ENCODE measurements around the gene MYH9.

The MYH9 gene

DNA sequence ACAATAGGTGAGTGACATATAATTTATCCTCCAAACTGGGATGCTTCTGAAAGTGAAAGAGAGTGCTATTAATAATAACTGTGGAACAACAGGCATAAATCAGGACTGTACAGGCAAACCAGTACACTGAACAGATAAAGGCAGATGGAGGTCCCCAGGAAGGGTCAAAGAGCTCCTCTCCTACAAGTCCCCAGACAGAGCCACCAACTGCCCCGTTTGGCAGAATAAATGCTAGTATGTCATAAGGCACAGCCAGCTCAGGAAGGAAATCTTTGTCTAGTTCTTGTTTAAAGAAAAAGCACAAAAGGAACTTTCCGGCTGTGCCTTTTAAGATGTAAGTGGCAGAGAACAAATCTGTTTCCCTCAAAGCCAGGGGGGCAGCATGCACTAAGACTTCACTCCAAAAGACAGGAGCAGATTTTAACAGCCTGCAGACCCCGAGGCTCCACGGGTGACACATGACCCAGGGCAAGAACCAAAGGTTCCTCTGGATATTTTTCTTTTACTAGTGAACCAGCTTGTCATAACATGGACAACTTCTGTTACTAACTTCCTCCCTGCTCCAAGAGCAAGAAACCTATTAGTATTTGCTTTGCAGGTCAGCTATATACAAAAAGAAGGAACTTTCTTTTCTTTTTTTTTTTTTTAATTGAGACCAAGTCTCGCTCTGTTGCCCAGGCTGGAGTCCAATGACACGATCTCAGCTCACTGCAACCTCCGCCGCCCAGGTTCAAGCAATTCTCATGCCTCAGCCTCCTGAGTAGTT is 50.2 kb downstream of the MYH9 start:
- Histone ChIP-seq H3K9me3 (ENCODE audit: control insufficient read depth in 1 of 2, low read length in 2 of 2) (no peaks in the 10 kb centered on the region), H3K9ac (ENCODE audit: low read depth in 1 of 2, low read length in 2 of 2) (no peak overlapping the region), H3K27ac (ENCODE audit: low read depth, low read length) (peak overlapping the region; percentile 33), H3K27me3 (ENCODE audit: control insufficient read depth in 1 of 2, insufficient read depth in 2 of 2, low read length in 2 of 2) (no peaks in the 10 kb centered on the region), H3K4me1 (ENCODE audit: control insufficient read depth in 1 of 2, insufficient read depth in 2 of 2, low read length in 2 of 2) (peaks cover 50 to 63% of the 10 kb centered on the region in 2 donors), H3K4me3 (ENCODE audit: low read depth in 1 of 2, low read length in 2 of 2) (no peak overlapping the region), H3K36me3 (ENCODE audit: control insufficient read depth in 1 of 2, insufficient read depth in 2 of 2, low read length in 2 of 2) (peaks cover 57 to 89% of the 10 kb centered on the region in 2 donors)

DNA sequence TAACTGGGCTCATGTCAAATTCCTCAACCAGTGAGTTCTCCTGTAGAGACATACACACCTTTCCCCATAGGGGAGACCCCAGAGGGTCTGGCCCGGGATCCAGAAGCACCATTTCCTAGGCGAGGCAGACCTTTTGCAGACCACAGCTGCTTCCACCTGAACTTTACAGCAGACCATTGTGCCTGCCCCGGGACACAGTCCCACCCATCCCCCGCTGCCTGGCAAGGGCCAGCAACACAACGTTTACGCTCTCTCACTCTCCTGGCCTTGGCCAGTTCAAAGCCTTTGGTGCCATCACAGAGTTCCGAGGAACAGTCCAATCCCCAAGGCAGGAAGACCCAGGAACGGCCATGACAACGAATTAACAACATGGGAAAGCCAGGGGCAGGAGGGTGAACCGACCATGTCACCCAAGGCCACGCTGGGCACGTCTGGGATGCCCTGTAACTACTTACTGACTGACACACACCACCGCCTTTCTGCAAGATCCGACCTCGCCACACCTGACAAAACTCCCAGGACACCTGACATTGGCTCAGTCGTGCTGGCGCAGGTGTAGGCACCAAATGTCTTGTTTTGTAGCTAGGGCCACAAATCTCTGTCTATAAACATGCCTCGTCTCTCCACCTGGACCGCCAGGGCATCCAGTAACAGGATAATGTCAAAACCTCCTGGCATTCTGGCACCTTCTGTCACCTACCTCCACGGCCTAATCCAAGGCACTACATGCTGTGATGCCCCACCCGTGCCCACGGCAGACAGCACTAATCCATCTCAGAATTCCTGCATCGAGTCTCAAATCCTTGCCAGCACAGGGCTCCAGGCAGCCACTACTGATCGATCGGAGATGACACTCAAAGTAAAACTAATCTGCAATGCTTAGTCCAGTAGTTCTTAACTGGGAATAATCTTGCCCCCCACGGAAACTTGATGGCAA is 51.3 kb downstream of the MYH9 start:
- peak overlapping the region in 1 of 2 donors; percentile 24 for H3K9ac ChIP-seq (ENCODE audit: low read depth in 1 of 2, low read length in 2 of 2)
- no peak overlapping the region for H3K4me3 ChIP-seq (ENCODE audit: low read depth in 1 of 2, low read length in 2 of 2)
- H3K9me3 ChIP-seq (ENCODE audit: control insufficient read depth in 1 of 2, low read length in 2 of 2), result no peaks in the 10 kb centered on the region
- peak overlapping the region; percentile 33 for H3K27ac ChIP-seq (ENCODE audit: low read depth, low read length)
- H3K36me3 ChIP-seq (ENCODE audit: control insufficient read depth in 1 of 2, insufficient read depth in 2 of 2, low read length in 2 of 2), result peaks cover 49 to 89% of the 10 kb centered on the region in 2 donors
- H3K4me1 ChIP-seq (ENCODE audit: control insufficient read depth in 1 of 2, insufficient read depth in 2 of 2, low read length in 2 of 2), result peaks cover 61 to 73% of the 10 kb centered on the region in 2 donors
- no peaks in the 10 kb centered on the region for H3K27me3 ChIP-seq (ENCODE audit: control insufficient read depth in 1 of 2, insufficient read depth in 2 of 2, low read length in 2 of 2)

DNA sequence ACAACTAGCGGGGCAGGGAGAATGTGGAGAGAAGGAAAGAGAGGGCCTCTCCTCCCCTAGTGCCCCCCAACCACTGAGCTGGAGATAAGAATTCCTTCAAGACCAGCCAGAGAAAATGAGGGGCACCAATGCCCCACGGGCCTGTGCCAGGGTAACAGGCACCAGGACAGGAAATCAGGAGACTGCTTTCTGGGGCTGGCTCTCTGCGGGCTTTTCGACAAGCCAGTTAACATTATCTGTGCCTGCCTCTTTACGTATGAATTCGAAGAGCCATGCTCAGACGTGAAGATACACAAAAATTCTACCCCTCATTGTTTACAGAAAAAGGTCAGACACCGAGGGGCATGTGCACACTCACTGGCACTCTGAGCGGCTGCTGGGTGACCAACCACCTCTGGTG is 52.1 kb downstream of the MYH9 start:
- H3K9ac ChIP-seq (ENCODE audit: low read depth in 1 of 2, low read length in 2 of 2), result peak overlapping the region; percentile 24 to 54
- no peaks in the 10 kb centered on the region for H3K9me3 ChIP-seq (ENCODE audit: control insufficient read depth in 1 of 2, low read length in 2 of 2)
- no peak overlapping the region for H3K4me3 ChIP-seq (ENCODE audit: low read depth in 1 of 2, low read length in 2 of 2)
- H3K27me3 ChIP-seq (ENCODE audit: control insufficient read depth in 1 of 2, insufficient read depth in 2 of 2, low read length in 2 of 2), result no peaks in the 10 kb centered on the region
- peak overlapping the region; percentile 55 for H3K27ac ChIP-seq (ENCODE audit: low read depth, low read length)
- H3K36me3 ChIP-seq (ENCODE audit: control insufficient read depth in 1 of 2, insufficient read depth in 2 of 2, low read length in 2 of 2), result peaks cover 44 to 88% of the 10 kb centered on the region in 2 donors
- H3K4me1 ChIP-seq (ENCODE audit: control insufficient read depth in 1 of 2, insufficient read depth in 2 of 2, low read length in 2 of 2), result peaks cover 70 to 81% of the 10 kb centered on the region in 2 donors

DNA sequence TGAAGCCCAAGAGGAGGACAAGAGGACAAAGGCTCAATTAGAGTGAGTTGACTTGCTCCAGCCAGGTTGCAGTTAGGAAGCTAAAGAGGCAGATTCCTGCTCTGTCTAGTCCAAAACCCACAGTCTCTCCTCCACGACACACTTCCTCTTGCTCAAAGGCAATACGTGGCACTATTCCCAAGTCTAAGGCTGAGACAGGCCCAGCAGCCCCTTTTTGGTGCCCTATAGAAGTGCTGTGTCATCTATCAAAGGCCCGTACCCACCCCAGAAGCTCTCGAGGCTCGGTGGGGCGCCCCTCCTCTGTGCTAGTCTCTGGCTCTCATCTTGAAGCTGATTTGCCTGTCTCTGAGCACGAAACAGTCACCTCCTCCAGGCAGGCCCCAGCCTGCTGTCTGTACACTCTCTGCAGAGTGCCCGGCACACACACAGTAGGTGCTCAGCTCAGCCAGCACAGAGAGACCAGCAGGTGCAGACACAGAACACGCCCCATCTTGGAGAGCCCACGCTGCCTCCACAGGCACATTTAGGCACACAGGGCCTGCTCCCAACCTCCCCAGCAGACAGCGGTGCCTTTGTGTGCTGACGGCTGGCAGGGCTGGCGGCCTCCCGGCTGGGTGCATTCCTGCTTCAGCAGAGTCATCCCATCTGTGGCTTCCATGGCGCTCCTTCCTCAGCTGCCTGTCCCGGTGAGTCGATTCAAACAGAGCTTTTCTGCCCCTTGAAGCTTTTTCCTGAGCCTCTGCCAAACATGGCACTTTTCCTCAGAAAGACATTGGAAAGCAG is 52.8 kb downstream of the MYH9 start:
- Histone ChIP-seq H3K4me1 (ENCODE audit: control insufficient read depth in 1 of 2, insufficient read depth in 2 of 2, low read length in 2 of 2) (peaks cover 76 to 87% of the 10 kb centered on the region in 2 donors), H3K9ac (ENCODE audit: low read depth in 1 of 2, low read length in 2 of 2) (peak overlapping the region; percentile 24 to 54), H3K9me3 (ENCODE audit: control insufficient read depth in 1 of 2, low read length in 2 of 2) (no peaks in the 10 kb centered on the region), H3K27ac (ENCODE audit: low read depth, low read length) (peak overlapping the region; percentile 55), H3K4me3 (ENCODE audit: low read depth in 1 of 2, low read length in 2 of 2) (peak overlapping the region in 1 of 2 donors; percentile 23), H3K27me3 (ENCODE audit: control insufficient read depth in 1 of 2, insufficient read depth in 2 of 2, low read length in 2 of 2) (no peaks in the 10 kb centered on the region), H3K36me3 (ENCODE audit: control insufficient read depth in 1 of 2, insufficient read depth in 2 of 2, low read length in 2 of 2) (peaks cover 48 to 91% of the 10 kb centered on the region in 2 donors)

DNA sequence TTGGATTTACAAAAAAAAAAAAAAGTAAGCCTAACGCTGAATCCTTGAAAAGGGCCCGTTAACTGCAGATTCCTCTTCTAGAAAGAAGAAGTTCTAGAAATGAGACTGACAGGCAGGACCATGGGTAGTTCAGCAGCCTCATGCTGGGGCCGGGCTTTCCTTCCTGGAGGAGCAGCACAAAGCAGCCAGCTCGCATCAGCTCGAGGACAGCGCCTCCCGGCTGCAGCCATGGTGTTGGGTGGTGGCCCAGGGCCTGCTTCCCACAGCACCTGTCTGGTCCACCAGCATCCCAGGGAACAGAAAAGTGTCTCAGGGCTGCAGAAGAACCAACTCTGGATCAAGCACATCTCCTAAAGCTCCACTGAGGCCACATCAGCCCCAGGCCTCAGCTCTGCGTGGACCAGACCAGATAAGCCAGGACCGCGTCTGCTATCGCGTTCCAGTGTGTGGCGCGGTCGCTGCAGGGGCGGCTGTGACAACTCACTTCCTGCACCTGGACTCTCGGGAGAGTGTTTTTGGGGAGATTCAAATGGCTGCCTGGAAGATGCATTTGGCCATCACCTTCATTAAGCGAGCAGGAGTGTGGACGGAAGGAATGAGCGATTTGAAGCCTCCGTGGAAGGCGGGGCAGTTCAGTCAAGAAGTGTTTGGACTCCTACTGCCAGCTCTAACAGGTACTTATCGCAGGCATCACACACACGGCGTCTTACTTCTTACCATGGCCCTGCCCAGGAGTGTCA is 53.5 kb downstream of the MYH9 start:
- Histone ChIP-seq H3K4me1 (ENCODE audit: control insufficient read depth in 1 of 2, insufficient read depth in 2 of 2, low read length in 2 of 2) (peaks cover 80 to 88% of the 10 kb centered on the region in 2 donors), H3K36me3 (ENCODE audit: control insufficient read depth in 1 of 2, insufficient read depth in 2 of 2, low read length in 2 of 2) (peaks cover 45 to 91% of the 10 kb centered on the region in 2 donors), H3K9me3 (ENCODE audit: control insufficient read depth in 1 of 2, low read length in 2 of 2) (no peaks in the 10 kb centered on the region), H3K4me3 (ENCODE audit: low read depth in 1 of 2, low read length in 2 of 2) (no peak overlapping the region), H3K9ac (ENCODE audit: low read depth in 1 of 2, low read length in 2 of 2) (peak overlapping the region; percentile 17 to 54), H3K27ac (ENCODE audit: low read depth, low read length) (peak overlapping the region; percentile 68), H3K27me3 (ENCODE audit: control insufficient read depth in 1 of 2, insufficient read depth in 2 of 2, low read length in 2 of 2) (no peaks in the 10 kb centered on the region)

DNA sequence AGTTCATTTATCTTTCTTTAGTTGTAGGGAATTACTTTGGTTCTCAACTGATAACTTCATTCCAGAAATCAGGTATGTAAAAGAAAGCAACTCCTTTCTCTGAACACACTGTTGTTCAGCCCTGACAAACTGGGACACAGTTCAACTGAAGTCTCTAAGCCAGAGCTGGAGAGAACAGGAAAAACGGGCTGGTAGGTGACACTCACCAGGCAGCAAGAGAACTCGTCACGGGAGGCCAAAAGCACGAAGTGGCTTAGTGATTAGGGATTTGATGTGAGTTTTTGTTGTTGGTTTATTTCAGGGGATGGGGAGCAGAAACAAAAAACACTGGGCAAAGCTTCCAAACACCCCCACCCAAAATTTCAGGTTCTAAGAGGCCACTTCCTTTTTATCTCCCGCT is 54.1 kb downstream of the MYH9 start:
- H3K27ac ChIP-seq (ENCODE audit: low read depth, low read length), result peak overlapping the region; percentile 90
- H3K36me3 ChIP-seq (ENCODE audit: control insufficient read depth in 1 of 2, insufficient read depth in 2 of 2, low read length in 2 of 2), result peaks cover 41 to 89% of the 10 kb centered on the region in 2 donors
- peaks cover 86 to 89% of the 10 kb centered on the region in 2 donors for H3K4me1 ChIP-seq (ENCODE audit: control insufficient read depth in 1 of 2, insufficient read depth in 2 of 2, low read length in 2 of 2)
- H3K9me3 ChIP-seq (ENCODE audit: control insufficient read depth in 1 of 2, low read length in 2 of 2), result no peaks in the 10 kb centered on the region
- H3K9ac ChIP-seq (ENCODE audit: low read depth in 1 of 2, low read length in 2 of 2), result peak overlapping the region in 1 of 2 donors; percentile 49
- H3K4me3 ChIP-seq (ENCODE audit: low read depth in 1 of 2, low read length in 2 of 2), result no peak overlapping the region
- H3K27me3 ChIP-seq (ENCODE audit: control insufficient read depth in 1 of 2, insufficient read depth in 2 of 2, low read length in 2 of 2), result no peaks in the 10 kb centered on the region

DNA sequence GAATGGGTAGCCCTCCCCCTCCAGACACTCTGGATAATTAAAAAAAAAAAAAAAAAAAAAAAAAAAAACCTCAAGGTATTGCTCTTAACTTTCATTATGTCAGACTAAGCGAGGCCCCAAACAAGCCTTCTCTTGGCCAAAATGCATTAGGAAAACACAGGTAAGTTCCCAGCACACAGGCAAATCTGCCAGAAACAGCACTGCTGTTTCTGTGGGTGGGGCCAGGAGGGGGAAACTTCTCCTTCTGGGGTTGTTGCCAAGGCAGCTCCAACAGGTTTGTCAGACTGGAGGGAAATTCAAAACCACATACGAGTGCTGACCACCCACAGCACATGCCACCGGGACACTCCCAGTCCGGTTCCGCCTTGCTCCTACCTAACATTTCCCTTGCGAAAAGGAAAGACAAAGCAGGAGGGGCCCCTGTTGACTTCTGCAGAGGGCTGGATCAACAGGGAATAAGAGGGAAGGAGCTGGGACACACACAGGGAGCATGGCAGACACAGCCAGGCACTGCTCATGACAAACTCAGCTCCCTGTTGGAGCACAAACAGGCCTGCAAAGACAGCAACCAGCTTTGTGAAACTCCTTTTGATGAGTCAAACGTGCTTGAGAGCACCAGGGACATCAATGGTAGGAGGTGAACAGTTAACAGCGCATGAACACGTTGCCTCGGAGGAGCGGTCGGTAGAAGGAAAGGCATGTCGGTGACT is 55.0 kb downstream of the MYH9 start:
- Histone ChIP-seq H3K4me3 (ENCODE audit: low read depth in 1 of 2, low read length in 2 of 2) (peak overlapping the region; percentile 18 to 36), H3K36me3 (ENCODE audit: control insufficient read depth in 1 of 2, insufficient read depth in 2 of 2, low read length in 2 of 2) (peaks cover 38 to 90% of the 10 kb centered on the region in 2 donors), H3K27me3 (ENCODE audit: control insufficient read depth in 1 of 2, insufficient read depth in 2 of 2, low read length in 2 of 2) (no peaks in the 10 kb centered on the region), H3K9ac (ENCODE audit: low read depth in 1 of 2, low read length in 2 of 2) (peak overlapping the region; percentile 49 to 55), H3K9me3 (ENCODE audit: control insufficient read depth in 1 of 2, low read length in 2 of 2) (no peaks in the 10 kb centered on the region), H3K4me1 (ENCODE audit: control insufficient read depth in 1 of 2, insufficient read depth in 2 of 2, low read length in 2 of 2) (peaks cover 95 to 97% of the 10 kb centered on the region in 2 donors), H3K27ac (ENCODE audit: low read depth, low read length) (peak overlapping the region; percentile 90)

DNA sequence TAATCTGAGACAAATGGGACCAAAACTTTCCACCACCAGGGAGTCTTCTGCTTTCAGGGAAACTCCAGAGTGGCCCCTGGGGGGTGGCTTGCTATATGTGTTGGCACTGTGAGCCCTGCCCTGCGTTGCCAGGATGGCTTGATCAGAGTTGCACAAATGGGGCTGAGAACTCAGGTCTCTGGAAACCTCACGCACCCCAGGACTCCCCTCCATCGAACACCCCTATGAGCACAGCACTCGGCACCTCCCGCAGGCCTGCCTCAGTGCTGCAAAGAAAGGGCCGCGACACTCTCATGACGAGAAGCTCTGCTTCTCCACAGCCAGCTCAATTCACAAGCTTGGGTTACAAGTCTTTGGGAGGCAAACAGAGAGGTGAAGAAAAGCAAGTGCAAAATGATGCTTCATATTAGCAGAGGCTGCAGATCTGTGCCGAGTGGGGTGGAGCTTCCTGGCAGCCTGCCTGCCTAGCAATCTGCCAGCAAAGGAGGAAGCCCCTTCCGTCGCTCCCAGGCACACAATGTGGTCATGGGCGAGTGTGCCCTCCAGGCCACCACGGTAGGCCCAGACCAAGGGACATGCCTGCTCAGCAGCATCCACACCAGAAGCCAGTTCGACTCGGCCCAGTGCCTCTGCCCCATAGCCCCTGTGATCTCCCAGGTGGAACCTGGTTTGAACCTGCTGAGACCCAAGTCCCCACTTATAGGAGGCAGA is 55.7 kb downstream of the MYH9 start:
- H3K36me3 ChIP-seq (ENCODE audit: control insufficient read depth in 1 of 2, insufficient read depth in 2 of 2, low read length in 2 of 2), result peaks cover 31 to 94% of the 10 kb centered on the region in 2 donors
- peak overlapping the region; percentile 36 to 39 for H3K4me3 ChIP-seq (ENCODE audit: low read depth in 1 of 2, low read length in 2 of 2)
- H3K9me3 ChIP-seq (ENCODE audit: control insufficient read depth in 1 of 2, low read length in 2 of 2), result no peaks in the 10 kb centered on the region
- no peaks in the 10 kb centered on the region for H3K27me3 ChIP-seq (ENCODE audit: control insufficient read depth in 1 of 2, insufficient read depth in 2 of 2, low read length in 2 of 2)
- peaks cover 92 to 95% of the 10 kb centered on the region in 2 donors for H3K4me1 ChIP-seq (ENCODE audit: control insufficient read depth in 1 of 2, insufficient read depth in 2 of 2, low read length in 2 of 2)
- H3K9ac ChIP-seq (ENCODE audit: low read depth in 1 of 2, low read length in 2 of 2), result peak overlapping the region; percentile 25 to 44
- H3K27ac ChIP-seq (ENCODE audit: low read depth, low read length), result peak overlapping the region; percentile 90

Data from duodenal mucosa (tissue), 2 donors.